WTC11 (cell line): ENCODE measurements around the gene DNAH17. TPM values are rescaled to one million over a fixed set of nuclear protein-coding genes. Genes with fewer than 3 reads are reported as not detected.

Experiments
- ATAC-seq: fragments of 200-7000 bp; cut with Tn5 transposase; 2 replicates; pipeline ENCODE4 v1.10.0; 2021; ENCODE audit warnings: mild to moderate bottlenecking, moderate library complexity
- CTCF ChIA-PET: fragments of 300-600 bp; sonication (Branson Sonifier 250); formaldehyde crosslinking; loops from one replicate; lab custom pipeline; 2021; ENCODE audit warnings: antibody characterized with exemption; lab: Charles Lee
- POLR2A ChIA-PET: fragments of 350-600 bp; sonication (Branson Sonifier 250); formaldehyde crosslinking; loops from one replicate; lab custom pipeline; 2021; ENCODE audit warnings: antibody characterized with exemption; lab: Charles Lee
- DNase-seq: peaks from one replicate; pipeline ENCODE4 v3.0.0; 2021; ENCODE audit warnings: low spot score
- H3K27ac Mint-ChIP-seq: 2 replicates; pipeline ENCODE4 v1.8.0; 2021; ENCODE audit warnings: mixed read lengths
- H3K27me3 Mint-ChIP-seq: 2 replicates; pipeline ENCODE4 v1.8.0; 2021; ENCODE audit warnings: low read depth, mild to moderate bottlenecking, moderate library complexity, mixed read lengths
- H3K36me3 Mint-ChIP-seq: 2 replicates; pipeline ENCODE4 v1.8.0; 2021; ENCODE audit warnings: mixed read lengths
- H3K4me1 Mint-ChIP-seq: 2 replicates; pipeline ENCODE4 v1.8.0; 2022; ENCODE audit warnings: mixed read lengths
- H3K4me3 Mint-ChIP-seq: 2 replicates; pipeline ENCODE4 v1.8.0; 2021; ENCODE audit warnings: mild to moderate bottlenecking, moderate library complexity, mixed read lengths
- H3K9me3 Mint-ChIP-seq: 2 replicates; pipeline ENCODE4 v1.8.0; 2021; ENCODE audit warnings: mixed read lengths
- ATF1 ChIP-seq: sonication (generic); formaldehyde crosslinking; IDR thresholded peaks from 2 replicates; pipeline ENCODE4 v1.8.1; 2023; ENCODE audit warnings: mild to moderate bottlenecking, moderate library complexity, missing genetic modification reagents
- FOXP1 ChIP-seq: sonication (generic); formaldehyde crosslinking; IDR thresholded peaks from 2 replicates; pipeline ENCODE4 v1.8.0; 2022; ENCODE audit warnings: missing genetic modification reagents, mild to moderate bottlenecking, moderate library complexity, borderline replicate concordance
- GABPB1 ChIP-seq: sonication (generic); formaldehyde crosslinking; IDR thresholded peaks from 2 replicates; pipeline ENCODE4 v1.8.1; 2023; ENCODE audit warnings: mild to moderate bottlenecking, missing genetic modification reagents
- NFE2L1 ChIP-seq: sonication (generic); formaldehyde crosslinking; IDR thresholded peaks from 2 replicates; pipeline ENCODE4 v1.8.1; 2023; ENCODE audit warnings: missing genetic modification reagents
- RELA ChIP-seq: sonication (generic); formaldehyde crosslinking; IDR thresholded peaks from 2 replicates; pipeline ENCODE4 v1.8.1; 2022; ENCODE audit warnings: missing genetic modification reagents, mild to moderate bottlenecking, borderline replicate concordance
- SMAD4 ChIP-seq: sonication (generic); formaldehyde crosslinking; IDR thresholded peaks from 2 replicates; pipeline ENCODE4 v1.8.0; 2022; ENCODE audit warnings: mild to moderate bottlenecking, missing genetic modification reagents
- TP53 ChIP-seq: sonication (generic); formaldehyde crosslinking; IDR thresholded peaks from 2 replicates; pipeline ENCODE4 v1.8.1; 2023; ENCODE audit warnings: mild to moderate bottlenecking, missing genetic modification reagents
- ZNF121 ChIP-seq: sonication (generic); formaldehyde crosslinking; IDR thresholded peaks from 2 replicates; pipeline ENCODE4 v1.8.0; 2023; ENCODE audit warnings: missing genetic modification reagents
- ZNF671 ChIP-seq: fragments of 250-450 bp; sonication (Bioruptor Pico); IDR thresholded peaks from 2 replicates; pipeline ENCODE4 v1.8.0; 2021; ENCODE audit warnings: mild to moderate bottlenecking
- total RNA-seq: library from RNA; stranded (reverse); gene quantifications from 3 replicates; pipeline ENCODE4 v1.2.3, GENCODE V29; 2021
- TF ChIP-seq, protein P1 (sequence below): sonication (generic); formaldehyde crosslinking; IDR thresholded peaks from 2 replicates; pipeline ENCODE4 v1.8.1; 2022; ENCODE audit warnings: low read depth, mild to moderate bottlenecking, moderate library complexity, missing genetic modification reagents, borderline replicate concordance
- TF ChIP-seq, protein P2 (sequence below): fragments of 250-450 bp; sonication (Bioruptor Pico); IDR thresholded peaks from 2 replicates; pipeline ENCODE4 v1.9.0; 2021; ENCODE audit warnings: moderate library complexity, mild to moderate bottlenecking, inconsistent platforms, borderline replicate concordance
- TF ChIP-seq, protein P3 (sequence below): sonication (generic); formaldehyde crosslinking; IDR thresholded peaks from 2 replicates; pipeline ENCODE4 v1.8.1; 2022; ENCODE audit warnings: missing genetic modification reagents, borderline replicate concordance
- TF ChIP-seq, protein P4 (sequence below): sonication (generic); formaldehyde crosslinking; IDR thresholded peaks from 2 replicates; pipeline ENCODE4 v1.8.0; 2022; ENCODE audit warnings: mild to moderate bottlenecking, missing genetic modification reagents
- TF ChIP-seq, protein P5 (sequence below): sonication (generic); formaldehyde crosslinking; IDR thresholded peaks from 2 replicates; pipeline ENCODE4 v1.8.0; 2022; ENCODE audit warnings: missing genetic modification reagents
- TF ChIP-seq, protein P6 (sequence below): sonication (generic); formaldehyde crosslinking; IDR thresholded peaks from 2 replicates; pipeline ENCODE4 v1.8.0; 2023; ENCODE audit warnings: mild to moderate bottlenecking, missing genetic modification reagents

The DNAH17 gene
- total RNA-seq, 1 experiment from 2014 or later, result 0.87 TPM

DNA sequence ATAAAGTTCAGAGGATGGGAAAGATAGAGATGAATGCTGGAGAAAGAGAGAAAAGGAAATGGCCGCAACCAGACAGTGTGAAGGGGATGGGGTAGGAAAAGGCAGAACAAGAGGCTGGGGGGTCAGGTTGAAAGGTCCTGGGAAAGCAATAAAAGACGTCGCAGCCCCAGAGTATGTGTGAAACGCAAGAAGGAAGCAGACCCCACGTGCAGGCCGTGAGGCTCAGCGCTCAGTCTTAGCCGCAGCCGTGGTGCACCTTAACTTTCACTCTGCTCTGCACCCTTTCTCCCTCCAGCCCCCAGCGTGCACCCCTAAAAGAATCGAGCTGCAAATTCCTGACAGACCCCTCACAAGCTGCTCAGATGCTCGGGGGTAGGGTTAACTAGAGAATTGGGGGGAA lies 1.9 kb downstream of the DNAH17 start:
- Mint-ChIP-seq H3K27ac (no peak overlapping the region), H3K9me3 (peaks cover 10% of the 10 kb centered on the region), H3K27me3 (peaks cover 7% of the 10 kb centered on the region; the same call in 1 of the 2 replicates), H3K4me3 (no peak overlapping the region), H3K36me3 (no peaks in the 10 kb centered on the region; the same call in 1 of the 2 replicates), H3K4me1 (peaks cover 37% of the 10 kb centered on the region)
- ChIA-PET POLR2A (no interaction called here), CTCF (interaction anchor here (0.8 kb wide), 1 partner anchor 130 kb away, joined by 4 read pairs; no protein-coding TSS in a partner anchor)
- DNase-seq (no peak), ATAC-seq (no peak)
- TF ChIP-seq, protein P1, sequence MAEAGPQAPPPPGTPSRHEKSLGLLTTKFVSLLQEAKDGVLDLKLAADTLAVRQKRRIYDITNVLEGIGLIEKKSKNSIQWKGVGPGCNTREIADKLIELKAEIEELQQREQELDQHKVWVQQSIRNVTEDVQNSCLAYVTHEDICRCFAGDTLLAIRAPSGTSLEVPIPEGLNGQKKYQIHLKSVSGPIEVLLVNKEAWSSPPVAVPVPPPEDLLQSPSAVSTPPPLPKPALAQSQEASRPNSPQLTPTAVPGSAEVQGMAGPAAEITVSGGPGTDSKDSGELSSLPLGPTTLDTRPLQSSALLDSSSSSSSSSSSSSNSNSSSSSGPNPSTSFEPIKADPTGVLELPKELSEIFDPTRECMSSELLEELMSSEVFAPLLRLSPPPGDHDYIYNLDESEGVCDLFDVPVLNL (CRISPR knock-in tag), result no peak
- TF ChIP-seq, protein P2, sequence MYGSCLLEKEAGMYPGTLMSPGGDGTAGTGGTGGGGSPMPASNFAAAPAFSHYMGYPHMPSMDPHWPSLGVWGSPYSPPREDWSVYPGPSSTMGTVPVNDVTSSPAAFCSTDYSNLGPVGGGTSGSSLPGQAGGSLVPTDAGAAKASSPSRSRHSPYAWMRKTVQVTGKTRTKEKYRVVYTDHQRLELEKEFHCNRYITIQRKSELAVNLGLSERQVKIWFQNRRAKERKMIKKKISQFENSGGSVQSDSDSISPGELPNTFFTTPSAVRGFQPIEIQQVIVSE, result no peak
- TF ChIP-seq ZNF671 (CRISPR knock-in tag), result no peak
- TF ChIP-seq ATF1 (CRISPR knock-in tag), result no peak
- no peak for TF ChIP-seq TP53 (CRISPR knock-in tag)
- no peak for TF ChIP-seq ZNF121 (CRISPR knock-in tag)
- no peak for TF ChIP-seq GABPB1 (CRISPR knock-in tag)
- TF ChIP-seq, protein P3, sequence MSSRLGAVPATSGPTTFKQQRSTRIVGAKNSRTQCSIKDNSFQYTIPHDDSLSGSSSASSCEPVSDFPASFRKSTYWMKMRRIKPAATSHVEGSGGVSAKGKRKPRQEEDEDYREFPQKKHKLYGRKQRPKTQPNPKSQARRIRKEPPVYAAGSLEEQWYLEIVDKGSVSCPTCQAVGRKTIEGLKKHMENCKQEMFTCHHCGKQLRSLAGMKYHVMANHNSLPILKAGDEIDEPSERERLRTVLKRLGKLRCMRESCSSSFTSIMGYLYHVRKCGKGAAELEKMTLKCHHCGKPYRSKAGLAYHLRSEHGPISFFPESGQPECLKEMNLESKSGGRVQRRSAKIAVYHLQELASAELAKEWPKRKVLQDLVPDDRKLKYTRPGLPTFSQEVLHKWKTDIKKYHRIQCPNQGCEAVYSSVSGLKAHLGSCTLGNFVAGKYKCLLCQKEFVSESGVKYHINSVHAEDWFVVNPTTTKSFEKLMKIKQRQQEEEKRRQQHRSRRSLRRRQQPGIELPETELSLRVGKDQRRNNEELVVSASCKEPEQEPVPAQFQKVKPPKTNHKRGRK (CRISPR knock-in tag), result no peak
- TF ChIP-seq FOXP1 (CRISPR knock-in tag), result no peak
- TF ChIP-seq, protein P4, sequence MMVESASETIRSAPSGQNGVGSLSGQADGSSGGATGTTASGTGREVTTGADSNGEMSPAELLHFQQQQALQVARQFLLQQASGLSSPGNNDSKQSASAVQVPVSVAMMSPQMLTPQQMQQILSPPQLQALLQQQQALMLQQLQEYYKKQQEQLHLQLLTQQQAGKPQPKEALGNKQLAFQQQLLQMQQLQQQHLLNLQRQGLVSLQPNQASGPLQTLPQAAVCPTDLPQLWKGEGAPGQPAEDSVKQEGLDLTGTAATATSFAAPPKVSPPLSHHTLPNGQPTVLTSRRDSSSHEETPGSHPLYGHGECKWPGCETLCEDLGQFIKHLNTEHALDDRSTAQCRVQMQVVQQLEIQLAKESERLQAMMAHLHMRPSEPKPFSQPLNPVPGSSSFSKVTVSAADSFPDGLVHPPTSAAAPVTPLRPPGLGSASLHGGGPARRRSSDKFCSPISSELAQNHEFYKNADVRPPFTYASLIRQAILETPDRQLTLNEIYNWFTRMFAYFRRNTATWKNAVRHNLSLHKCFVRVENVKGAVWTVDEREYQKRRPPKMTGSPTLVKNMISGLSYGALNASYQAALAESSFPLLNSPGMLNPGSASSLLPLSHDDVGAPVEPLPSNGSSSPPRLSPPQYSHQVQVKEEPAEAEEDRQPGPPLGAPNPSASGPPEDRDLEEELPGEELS, result no peak
- TF ChIP-seq, protein P5, sequence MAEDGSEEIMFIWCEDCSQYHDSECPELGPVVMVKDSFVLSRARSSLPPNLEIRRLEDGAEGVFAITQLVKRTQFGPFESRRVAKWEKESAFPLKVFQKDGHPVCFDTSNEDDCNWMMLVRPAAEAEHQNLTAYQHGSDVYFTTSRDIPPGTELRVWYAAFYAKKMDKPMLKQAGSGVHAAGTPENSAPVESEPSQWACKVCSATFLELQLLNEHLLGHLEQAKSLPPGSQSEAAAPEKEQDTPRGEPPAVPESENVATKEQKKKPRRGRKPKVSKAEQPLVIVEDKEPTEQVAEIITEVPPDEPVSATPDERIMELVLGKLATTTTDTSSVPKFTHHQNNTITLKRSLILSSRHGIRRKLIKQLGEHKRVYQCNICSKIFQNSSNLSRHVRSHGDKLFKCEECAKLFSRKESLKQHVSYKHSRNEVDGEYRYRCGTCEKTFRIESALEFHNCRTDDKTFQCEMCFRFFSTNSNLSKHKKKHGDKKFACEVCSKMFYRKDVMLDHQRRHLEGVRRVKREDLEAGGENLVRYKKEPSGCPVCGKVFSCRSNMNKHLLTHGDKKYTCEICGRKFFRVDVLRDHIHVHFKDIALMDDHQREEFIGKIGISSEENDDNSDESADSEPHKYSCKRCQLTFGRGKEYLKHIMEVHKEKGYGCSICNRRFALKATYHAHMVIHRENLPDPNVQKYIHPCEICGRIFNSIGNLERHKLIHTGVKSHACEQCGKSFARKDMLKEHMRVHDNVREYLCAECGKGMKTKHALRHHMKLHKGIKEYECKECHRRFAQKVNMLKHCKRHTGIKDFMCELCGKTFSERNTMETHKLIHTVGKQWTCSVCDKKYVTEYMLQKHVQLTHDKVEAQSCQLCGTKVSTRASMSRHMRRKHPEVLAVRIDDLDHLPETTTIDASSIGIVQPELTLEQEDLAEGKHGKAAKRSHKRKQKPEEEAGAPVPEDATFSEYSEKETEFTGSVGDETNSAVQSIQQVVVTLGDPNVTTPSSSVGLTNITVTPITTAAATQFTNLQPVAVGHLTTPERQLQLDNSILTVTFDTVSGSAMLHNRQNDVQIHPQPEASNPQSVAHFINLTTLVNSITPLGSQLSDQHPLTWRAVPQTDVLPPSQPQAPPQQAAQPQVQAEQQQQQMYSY (CRISPR knock-in tag), result no peak
- TF ChIP-seq, protein P6, sequence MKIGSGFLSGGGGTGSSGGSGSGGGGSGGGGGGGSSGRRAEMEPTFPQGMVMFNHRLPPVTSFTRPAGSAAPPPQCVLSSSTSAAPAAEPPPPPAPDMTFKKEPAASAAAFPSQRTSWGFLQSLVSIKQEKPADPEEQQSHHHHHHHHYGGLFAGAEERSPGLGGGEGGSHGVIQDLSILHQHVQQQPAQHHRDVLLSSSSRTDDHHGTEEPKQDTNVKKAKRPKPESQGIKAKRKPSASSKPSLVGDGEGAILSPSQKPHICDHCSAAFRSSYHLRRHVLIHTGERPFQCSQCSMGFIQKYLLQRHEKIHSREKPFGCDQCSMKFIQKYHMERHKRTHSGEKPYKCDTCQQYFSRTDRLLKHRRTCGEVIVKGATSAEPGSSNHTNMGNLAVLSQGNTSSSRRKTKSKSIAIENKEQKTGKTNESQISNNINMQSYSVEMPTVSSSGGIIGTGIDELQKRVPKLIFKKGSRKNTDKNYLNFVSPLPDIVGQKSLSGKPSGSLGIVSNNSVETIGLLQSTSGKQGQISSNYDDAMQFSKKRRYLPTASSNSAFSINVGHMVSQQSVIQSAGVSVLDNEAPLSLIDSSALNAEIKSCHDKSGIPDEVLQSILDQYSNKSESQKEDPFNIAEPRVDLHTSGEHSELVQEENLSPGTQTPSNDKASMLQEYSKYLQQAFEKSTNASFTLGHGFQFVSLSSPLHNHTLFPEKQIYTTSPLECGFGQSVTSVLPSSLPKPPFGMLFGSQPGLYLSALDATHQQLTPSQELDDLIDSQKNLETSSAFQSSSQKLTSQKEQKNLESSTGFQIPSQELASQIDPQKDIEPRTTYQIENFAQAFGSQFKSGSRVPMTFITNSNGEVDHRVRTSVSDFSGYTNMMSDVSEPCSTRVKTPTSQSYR, result no peak
- no peak for TF ChIP-seq RELA
- TF ChIP-seq NFE2L1 (CRISPR knock-in tag), result no peak
- no peak for TF ChIP-seq SMAD4 (CRISPR knock-in tag)
